HepG2 (cell line): ENCODE results near the gene INSR. TPM values are rescaled to one million over a fixed set of nuclear protein-coding genes. Genes with fewer than 3 reads are reported as not detected.

Experiments used
- ATAC-seq: fragments of 200-7000 bp; cut with Tn5 transposase; 3 replicates; pipeline ENCODE4 v1.9.1; 2020; ENCODE audit warnings: mild to moderate bottlenecking, moderate library complexity
- BruUV-seq: library from RNA; stranded (reverse); fragments of 400-500 nt; replicated peaks from 2 replicates; lab custom pipeline; 2021; lab: Mats Ljungman, UMichigan
- CTCF ChIA-PET: fragments of 300-600 bp; formaldehyde crosslinking; extraction: SDS; loops from one replicate; lab custom pipeline; 2021; ENCODE audit warnings: low total read pairs, inconsistent platforms, low intra/inter-chr PET ratio; lab: Yijun Ruan, JAX
- POLR2A ChIA-PET: fragments of 350-600 bp; sonication (Branson Sonifier 250); formaldehyde crosslinking; loops from one replicate; lab custom pipeline; 2020; ENCODE audit warnings: antibody characterized with exemption, inconsistent platforms; lab: Yijun Ruan, JAX
- DNase-seq: peaks from one replicate; pipeline ENCODE4 v3.0.0-alpha.2; 2015; ENCODE audit warnings: low spot score
- FAIRE-seq: peaks from 3 replicates; lab custom pipeline; 2011; peaks lifted over from hg19 to GRCh38; lab: Jason Lieb, UNC
- H2AFZ ChIP-seq: one replicate; pipeline ENCODE4 v1.6.1; 2011; ENCODE audit warnings: low read length, inconsistent platforms
- H3K27ac ChIP-seq: fragments of 300-600 bp; 3 replicates; pipeline ENCODE4 v1.8.0; 2011; ENCODE audit warnings: mixed run types, mild to moderate bottlenecking, mixed read lengths, low read length, inconsistent platforms; ENCODE audit not compliant: insufficient read depth; ENCODE audit errors: extremely low read length
- H3K27me3 ChIP-seq, 2 experiments: fragments of 200-600 bp in 1 of 2; 2 replicates in 1 of 2; 3 replicates in 1 of 2; pipeline versions ENCODE4 v1.6.0 to v1.8.0; 2011; ENCODE audit warnings: low read length in 2 of 2, mild to moderate bottlenecking in 2 of 2, moderate library complexity in 2 of 2, inconsistent platforms in 1 of 2; ENCODE audit not compliant: insufficient read depth in 2 of 2, control insufficient read depth in 1 of 2
- H3K36me3 ChIP-seq, 2 experiments: fragments of 200-600 bp in 1 of 2; replicated peaks in 1 of 2; 2 replicates in 1 of 2; 3 replicates in 1 of 2; pipeline versions ENCODE4 v1.5.1 to v1.8.0; 2011; ENCODE audit warnings: low read length in 2 of 2, inconsistent platforms in 1 of 2; ENCODE audit not compliant: insufficient read depth in 2 of 2, control insufficient read depth in 1 of 2
- H3K4me1 ChIP-seq: 2 replicates; pipeline ENCODE4 v1.5.1; 2012; ENCODE audit warnings: low read length, inconsistent platforms; ENCODE audit not compliant: insufficient read depth
- H3K4me2 ChIP-seq: 2 replicates; pipeline ENCODE4 v1.6.0; 2011; ENCODE audit warnings: low read depth, low read length, inconsistent platforms
- H3K4me3 ChIP-seq, 3 experiments: fragments of 200-600 bp in 1 of 3; sonication (generic), shearing (Covaris generic) in 1 of 3; replicated peaks in 1 of 3; 2 replicates each; pipeline ENCODE4 v1.5.1; 2011 to 2016; ENCODE audit warnings: low read length in 3 of 3, inconsistent platforms in 2 of 3, low read depth in 2 of 3, mild to moderate bottlenecking in 2 of 3, control low read depth in 1 of 3, mixed read lengths in 1 of 3; ENCODE audit not compliant: insufficient read depth in 1 of 3
- H3K79me2 ChIP-seq: one replicate; pipeline ENCODE4 v1.6.1; 2011; ENCODE audit warnings: low read length, inconsistent platforms; ENCODE audit not compliant: insufficient read depth
- H3K9ac ChIP-seq: 2 replicates; pipeline ENCODE4 v1.6.0; 2011; ENCODE audit warnings: mild to moderate bottlenecking, low read depth, low read length, inconsistent platforms; ENCODE audit not compliant: insufficient read depth
- H3K9me3 ChIP-seq: 2 replicates; pipeline ENCODE4 v1.5.1; 2012; ENCODE audit warnings: mild to moderate bottlenecking, low read length
- H4K20me1 ChIP-seq: 2 replicates; pipeline ENCODE4 v1.6.0; 2011; ENCODE audit warnings: inconsistent platforms, mild to moderate bottlenecking, low read length, moderate library complexity; ENCODE audit not compliant: insufficient read depth
- AGO2 ChIP-seq: fragments of 200-400 bp; formaldehyde crosslinking; optimal IDR thresholded peaks from 2 replicates; pipeline ENCODE3; 2017; ENCODE audit warnings: mild to moderate bottlenecking, low read depth, low read length, moderate library complexity
- CENPT ChIP-seq: sonication (generic); formaldehyde crosslinking; IDR thresholded peaks from 2 replicates; pipeline ENCODE4 v1.8.0; 2022; ENCODE audit warnings: low read depth, mild to moderate bottlenecking, moderate library complexity, missing genetic modification reagents
- FOXJ3 ChIP-seq: sonication (generic); formaldehyde crosslinking; IDR thresholded peaks from 2 replicates; pipeline ENCODE4 v1.4.0; 2020; ENCODE audit warnings: missing genetic modification reagents, mild to moderate bottlenecking, borderline replicate concordance
- FOXK1 ChIP-seq: sonication (generic); formaldehyde crosslinking; IDR thresholded peaks from 2 replicates; pipeline ENCODE4 v1.4.0; 2020; ENCODE audit warnings: low read depth, missing genetic modification reagents, borderline replicate concordance
- HIVEP1 ChIP-seq: sonication (generic); formaldehyde crosslinking; IDR thresholded peaks from 2 replicates; pipeline ENCODE4 v1.4.0; 2020; ENCODE audit warnings: mild to moderate bottlenecking, missing genetic modification reagents
- MYPOP ChIP-seq: sonication (generic); formaldehyde crosslinking; IDR thresholded peaks from 2 replicates; pipeline ENCODE4 v1.8.1; 2023; ENCODE audit warnings: mild to moderate bottlenecking, moderate library complexity, missing genetic modification reagents
- SIX1 ChIP-seq: sonication (generic); formaldehyde crosslinking; IDR thresholded peaks from 2 replicates; pipeline ENCODE4 v1.4.0; 2020; ENCODE audit warnings: missing genetic modification reagents, borderline replicate concordance
- XBP1 ChIP-seq: sonication (generic); formaldehyde crosslinking; IDR thresholded peaks from 2 replicates; pipeline ENCODE4 v1.5.0; 2020; ENCODE audit warnings: missing genetic modification reagents
- ZNF382 ChIP-seq: sonication (generic); formaldehyde crosslinking; IDR thresholded peaks from 2 replicates; pipeline ENCODE4 v1.5.0; 2020; ENCODE audit warnings: missing genetic modification reagents, mild to moderate bottlenecking, borderline replicate concordance
- ZNF607 ChIP-seq: sonication (generic); formaldehyde crosslinking; IDR thresholded peaks from 2 replicates; pipeline ENCODE4 v1.5.1; 2020; ENCODE audit warnings: missing genetic modification reagents, mild to moderate bottlenecking, borderline replicate concordance
- ZNF883 ChIP-seq: sonication (generic); formaldehyde crosslinking; IDR thresholded peaks from 2 replicates; pipeline ENCODE4 v1.5.1; 2020; ENCODE audit warnings: mild to moderate bottlenecking, missing genetic modification reagents; ENCODE audit errors: not compliant biosample characterization
- WGBS: methylation state at CpG from one replicate; pipeline ENCODE4 v1.1.6; 2017; ENCODE audit warnings: low lambda C conversion rate; 5-methylcytosine and 5-hydroxymethylcytosine counted together
- in situ Hi-C: cut with HindIII; loops from 2 replicates; pipeline ENCODE4 v1.10.0; 2017; ENCODE audit warnings: low pct_unique_long_range_greater_than_20kb; ENCODE audit not compliant: extremely low pct_ligation_motif_present
- intact Hi-C: fragments of 100-400 bp; cut with micrococcal nuclease; formaldehyde crosslinking; loops from one replicate; pipeline ENCODE4 v1.10.0; 2022; ENCODE audit not compliant: unreplicated experiment
- polyA plus RNA-seq, 8 experiments: library from polyadenylated mRNA; depleted of rRNA in 3 of 8; stranded (reverse) in 7 of 8; unstranded in 1 of 8; fragments of >200 nt; fragmentation: Illumina TruSeq in 4 of 8; extraction: Trizol in 4 of 8; gene quantifications; 2 replicates each; pipeline versions ENCODE4 v1.2.1 to v1.2.3, GENCODE V29; 2011 to 2016; ENCODE audit warnings: low read depth in 4 of 8, missing spikeins in 1 of 8, mixed read lengths in 1 of 8; ENCODE audit not compliant: insufficient read depth in 1 of 8
- total RNA-seq, 5 experiments: library from RNA; depleted of rRNA; stranded (reverse); fragments of >200 nt; fragmentation: Illumina TruSeq; extraction: Trizol; gene quantifications; 2 replicates each; pipeline ENCODE4 v1.2.3, GENCODE V29; 2016; ENCODE audit warnings: low read depth in 1 of 5
- TF ChIP-seq, protein P1 (sequence below): IDR thresholded peaks from 2 replicates; pipeline ENCODE4 v1.6.1; 2012; ENCODE audit warnings: low read length, improper control_type of control experiment
- TF ChIP-seq, protein P2 (sequence below): sonication (generic); formaldehyde crosslinking; IDR thresholded peaks from 2 replicates; pipeline ENCODE4 v1.9.0; 2022; ENCODE audit warnings: missing genetic modification reagents, mild to moderate bottlenecking, borderline replicate concordance
- TF ChIP-seq, protein P3 (sequence below): sonication (generic); formaldehyde crosslinking; IDR thresholded peaks from 2 replicates; pipeline ENCODE4 v1.8.0; 2022; ENCODE audit warnings: missing genetic modification reagents, mild to moderate bottlenecking, inconsistent platforms, borderline replicate concordance

The INSR gene
- total and polyA plus RNA-seq, 2 of the 13 experiments (the other 11 are each of a cell fraction or from before 2014, with no cell fraction given): 24.2 to 29.8 TPM

- TF ChIP-seq, protein P1, sequence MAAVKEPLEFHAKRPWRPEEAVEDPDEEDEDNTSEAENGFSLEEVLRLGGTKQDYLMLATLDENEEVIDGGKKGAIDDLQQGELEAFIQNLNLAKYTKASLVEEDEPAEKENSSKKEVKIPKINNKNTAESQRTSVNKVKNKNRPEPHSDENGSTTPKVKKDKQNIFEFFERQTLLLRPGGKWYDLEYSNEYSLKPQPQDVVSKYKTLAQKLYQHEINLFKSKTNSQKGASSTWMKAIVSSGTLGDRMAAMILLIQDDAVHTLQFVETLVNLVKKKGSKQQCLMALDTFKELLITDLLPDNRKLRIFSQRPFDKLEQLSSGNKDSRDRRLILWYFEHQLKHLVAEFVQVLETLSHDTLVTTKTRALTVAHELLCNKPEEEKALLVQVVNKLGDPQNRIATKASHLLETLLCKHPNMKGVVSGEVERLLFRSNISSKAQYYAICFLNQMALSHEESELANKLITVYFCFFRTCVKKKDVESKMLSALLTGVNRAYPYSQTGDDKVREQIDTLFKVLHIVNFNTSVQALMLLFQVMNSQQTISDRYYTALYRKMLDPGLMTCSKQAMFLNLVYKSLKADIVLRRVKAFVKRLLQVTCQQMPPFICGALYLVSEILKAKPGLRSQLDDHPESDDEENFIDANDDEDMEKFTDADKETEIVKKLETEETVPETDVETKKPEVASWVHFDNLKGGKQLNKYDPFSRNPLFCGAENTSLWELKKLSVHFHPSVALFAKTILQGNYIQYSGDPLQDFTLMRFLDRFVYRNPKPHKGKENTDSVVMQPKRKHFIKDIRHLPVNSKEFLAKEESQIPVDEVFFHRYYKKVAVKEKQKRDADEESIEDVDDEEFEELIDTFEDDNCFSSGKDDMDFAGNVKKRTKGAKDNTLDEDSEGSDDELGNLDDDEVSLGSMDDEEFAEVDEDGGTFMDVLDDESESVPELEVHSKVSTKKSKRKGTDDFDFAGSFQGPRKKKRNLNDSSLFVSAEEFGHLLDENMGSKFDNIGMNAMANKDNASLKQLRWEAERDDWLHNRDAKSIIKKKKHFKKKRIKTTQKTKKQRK: no peak
- TF ChIP-seq CENPT (CRISPR knock-in tag): no peak
- TF ChIP-seq AGO2: no peak
- TF ChIP-seq FOXK1 (CRISPR knock-in tag): no peak
- no peak for TF ChIP-seq XBP1 (CRISPR knock-in tag)
- TF ChIP-seq ZNF382 (CRISPR knock-in tag): no peak
Observed at GRCh38 chr19:7072541-7072940, 221.7 kb downstream of the INSR start (continued).

- H3K4me1 ChIP-seq: peaks cover 14% of the 10 kb centered on the region
- in situ Hi-C loops: no loop called here
- H3K9ac ChIP-seq: peak overlapping the region; percentile 80
- intact Hi-C loops: no loop called here
- 2% methylated on average over 10 of the region's 12 CpGs for WGBS
- no peak overlapping the region for H2AFZ ChIP-seq
- peak overlapping the region; percentile 65 for H3K4me2 ChIP-seq
- no peak for FAIRE-seq
- CTCF ChIA-PET: no interaction called here
- H3K36me3 ChIP-seq: peaks cover 4 to 24% of the 10 kb centered on the region in 2 experiments; a peak in 4 of 5 replicates
- H4K20me1 ChIP-seq: no peaks in the 10 kb centered on the region
- BruUV-seq: no TSS peak
- peak; percentile 64; the same call in 2 of the 3 replicates for ATAC-seq
- no peaks in the 10 kb centered on the region; a peak in 1 of 5 replicates for H3K27me3 ChIP-seq
- peak overlapping the region; percentile 77 to 94 (median 90) for H3K4me3 ChIP-seq
- H3K9me3 ChIP-seq: peaks cover 7% of the 10 kb centered on the region
- H3K79me2 ChIP-seq: peaks cover 11% of the 10 kb centered on the region
- peak overlapping the region; percentile 77 for H3K27ac ChIP-seq
- DNase-seq: no peak
- POLR2A ChIA-PET: interaction anchor here (0.6 to 1.5 kb wide), 13 partner anchors 12 to 709 kb away, joined by 3 to 32 read pairs (median 4); partner anchors contain the start of genes ALKBH7, CLPP, MCOLN1 and PET100
- peak; percentile 5; the same call in 1 of the 2 replicates for TF ChIP-seq HIVEP1 (CRISPR knock-in tag)
- peak; percentile 0 for TF ChIP-seq ZNF883
- TF ChIP-seq, protein P2, sequence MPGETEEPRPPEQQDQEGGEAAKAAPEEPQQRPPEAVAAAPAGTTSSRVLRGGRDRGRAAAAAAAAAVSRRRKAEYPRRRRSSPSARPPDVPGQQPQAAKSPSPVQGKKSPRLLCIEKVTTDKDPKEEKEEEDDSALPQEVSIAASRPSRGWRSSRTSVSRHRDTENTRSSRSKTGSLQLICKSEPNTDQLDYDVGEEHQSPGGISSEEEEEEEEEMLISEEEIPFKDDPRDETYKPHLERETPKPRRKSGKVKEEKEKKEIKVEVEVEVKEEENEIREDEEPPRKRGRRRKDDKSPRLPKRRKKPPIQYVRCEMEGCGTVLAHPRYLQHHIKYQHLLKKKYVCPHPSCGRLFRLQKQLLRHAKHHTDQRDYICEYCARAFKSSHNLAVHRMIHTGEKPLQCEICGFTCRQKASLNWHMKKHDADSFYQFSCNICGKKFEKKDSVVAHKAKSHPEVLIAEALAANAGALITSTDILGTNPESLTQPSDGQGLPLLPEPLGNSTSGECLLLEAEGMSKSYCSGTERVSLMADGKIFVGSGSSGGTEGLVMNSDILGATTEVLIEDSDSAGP (CRISPR knock-in tag): peak; percentile 41; the same call in 1 of the 2 replicates
- 0 out of 2 replicates have a peak, but pooled peaks have one; percentile 0 for TF ChIP-seq MYPOP
- TF ChIP-seq, protein P3, sequence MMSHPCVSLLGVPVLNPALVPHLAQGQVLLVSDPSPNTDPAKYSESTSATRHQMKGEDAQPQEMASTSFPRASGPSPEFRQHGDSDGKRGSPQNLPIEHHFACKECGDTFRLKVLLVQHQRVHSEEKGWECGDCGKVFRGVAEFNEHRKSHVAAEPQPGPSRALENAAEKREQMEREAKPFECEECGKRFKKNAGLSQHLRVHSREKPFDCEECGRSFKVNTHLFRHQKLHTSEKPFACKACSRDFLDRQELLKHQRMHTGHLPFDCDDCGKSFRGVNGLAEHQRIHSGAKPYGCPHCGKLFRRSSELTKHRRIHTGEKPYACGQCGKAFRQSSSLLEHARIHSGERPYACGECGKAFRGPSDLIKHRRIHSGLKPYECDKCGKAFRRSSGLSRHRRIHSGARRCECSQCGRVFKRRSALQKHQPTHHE: 0 out of 2 replicates have a peak, but pooled peaks have one; percentile 9
- TF ChIP-seq SIX1: no peak
- 0 out of 2 replicates have a peak, but pooled peaks have one; percentile 9 for TF ChIP-seq FOXJ3 (CRISPR knock-in tag)
- TF ChIP-seq ZNF607 (CRISPR knock-in tag): no peak
Observed at GRCh38 chr19:7069904-7070226, 224.3 kb downstream of the INSR start.
